Adrenal gland (tissue), 12 donors: Measurements from ENCODE around the gene PYCR2. TPM values are rescaled to one million over a fixed set of nuclear protein-coding genes. Genes with fewer than 3 reads are reported as not detected.

Source experiments
- DNase-seq, 7 donors: peaks; one replicate each; pipeline ENCODE4 v3.0.0-alpha.2; 2019 to 2020
- H3K27ac ChIP-seq, 5 donors: fragments of 200-600 bp; sonication (generic) in 4 of 5; 1 replicate in 3 of 5; 2 replicates in 2 of 5; pipeline versions ENCODE4 v1.5.1 to v1.8.0; 2016 to 2020; ENCODE audit warnings: mild to moderate bottlenecking in 1 of 5
- H3K27me3 ChIP-seq: fragments of 200-600 bp; 2 replicates; pipeline ENCODE4 v1.8.0; 2021
- H3K36me3 ChIP-seq, 2 donors: fragments of 200-600 bp; replicated peaks in 1 of 2; 1 replicate in 1 of 2; 2 replicates in 1 of 2; pipeline versions ENCODE4 v1.5.1 to v1.8.0; 2018 to 2022
- H3K4me1 ChIP-seq, 2 donors: fragments of 200-600 bp; replicated peaks in 1 of 2; 1 replicate in 1 of 2; 2 replicates in 1 of 2; pipeline versions ENCODE4 v1.5.1 to v1.8.0; 2018 to 2021
- H3K4me3 ChIP-seq, 4 donors: fragments of 200-600 bp; sonication (generic) in 3 of 4; one replicate each; pipeline ENCODE4 v1.5.1; 2016 to 2018
- H3K9me3 ChIP-seq, 3 donors: fragments of 200-600 bp; sonication (generic) in 1 of 3; replicated peaks in 1 of 3; 1 replicate in 2 of 3; 2 replicates in 1 of 3; pipeline versions ENCODE4 v1.5.1 to v1.8.0; 2016 to 2021
- CTCF ChIP-seq, 6 experiments: fragments of 450-650 bp in 4 of 6; fragments of 200-600 bp in 2 of 6; sonication (generic) in 1 of 6; IDR thresholded peaks; 1 replicate in 5 of 6; 2 replicates in 1 of 6; pipeline versions ENCODE4 v1.5.1 to v1.8.0; 2016 to 2021; ENCODE audit warnings: antibody characterized with exemption in 6 of 6, mild to moderate bottlenecking in 2 of 6, moderate library complexity in 1 of 6
- POLR2A ChIP-seq, 2 donors: fragments of 450-650 bp; IDR thresholded peaks; one replicate each; pipeline ENCODE4 v1.6.1; 2017; ENCODE audit warnings: antibody characterized with exemption in 2 of 2, mild to moderate bottlenecking in 2 of 2, moderate library complexity in 1 of 2
- WGBS, 4 donors: extraction: QIAGEN DNeasy Blood & Tissue Kit in 2 of 4; methylation state at CpG; one replicate each; pipeline versions ENCODE4 v1.1.5 to v1.1.7; 2013 to 2017; 5-methylcytosine and 5-hydroxymethylcytosine counted together
- intact Hi-C, 2 donors: fragments of 100-400 bp; cut with DNase I; formaldehyde crosslinking; loops; one replicate each; pipeline versions ENCODE4 v1.14.1 to v1.15.0; 2022 to 2023
- polyA plus RNA-seq, 3 donors: library from polyadenylated mRNA; stranded (reverse); fragments of 200-250 nt in 2 of 3; fragments of 350-450 nt in 1 of 3; fragmentation: Illumina TruSeq in 1 of 3; extraction: RNeasy Lipid Tissue Mini Kit (QIAGEN cat#74804) in 1 of 3; gene quantifications; one replicate each; pipeline ENCODE4 v1.2.3, GENCODE V29; 2013 to 2014
- total RNA-seq, 9 donors: library from RNA; depleted of rRNA in 4 of 9; stranded (reverse); fragments of >200 nt in 4 of 9; fragments of 120-200 nt in 1 of 9; fragmentation: NEBNext Ultra II Directional in 1 of 9; extraction: Animal tissue kit (Norgen Biotek cat#: 25700) in 1 of 9; gene quantifications; one replicate each; pipeline versions ENCODE4 v1.1.0 to v1.2.4, GENCODE V29; 2013 to 2023
- donor health status: healthy with polysubstance abuse.
- donor health status: Bipolar disorder and iron deficiency.
- donor health status: DM: yes; HTN: yes; CAD: no.
- donor health status: DM: no; HTN: no; CAD: no.
- donor health status: DM: no; HTN: no; CAD: no.
- donor health status: DM: yes; HTN: yes; CAD: no.

PYCR2 gene
- total and polyA plus RNA-seq, 12 donors, result 76.0 to 135 (median 84.2) TPM

- no peak overlapping the region for H3K27ac ChIP-seq
- TF ChIP-seq POLR2A (IDR thresholded peaks at IDR 0.05), result no peak
- TF ChIP-seq CTCF (IDR thresholded peaks at IDR 0.05), result no peak
Observed at GRCh38 chr1:225903623-225904022, 20.4 kb downstream of the PYCR2 start.

GRCh38 chr1:225899044-225899925 is 24.8 kb downstream of the PYCR2 start:
- Histone ChIP-seq H3K27ac (no peak overlapping the region), H3K36me3 (no peaks in the 10 kb centered on the region), H3K9me3 (no peaks in the 10 kb centered on the region), H3K4me3 (no peak overlapping the region), H3K4me1 (no peaks in the 10 kb centered on the region), H3K27me3 (no peaks in the 10 kb centered on the region)
- DNase-seq, result no peak
- WGBS, 4 donors, result 59 to 80% (median 68%) methylated on average over 4 of the region's 4 CpGs
- intact Hi-C loops, result no loop called here
- no peak for TF ChIP-seq CTCF (IDR thresholded peaks at IDR 0.05)
- TF ChIP-seq POLR2A (IDR thresholded peaks at IDR 0.05), result no peak

More at GRCh38 chr1:225903623-225904022, 20.4 kb downstream of the PYCR2 start:
- no peaks in the 10 kb centered on the region for H3K27me3 ChIP-seq
- H3K36me3 ChIP-seq, result no peaks in the 10 kb centered on the region
- no peaks in the 10 kb centered on the region for H3K4me1 ChIP-seq
- H3K9me3 ChIP-seq, result no peaks in the 10 kb centered on the region
- WGBS, 4 donors, result 83 to 89% (median 86%) methylated on average over 4 of the region's 4 CpGs
- intact Hi-C loops, result no loop called here
- DNase-seq, result no peak
- no peak overlapping the region for H3K4me3 ChIP-seq

GRCh38 chr1:225897595-225898514 is 26.2 kb downstream of the PYCR2 start:
- Histone ChIP-seq H3K27me3 (no peaks in the 10 kb centered on the region), H3K27ac (no peak overlapping the region), H3K9me3 (no peaks in the 10 kb centered on the region), H3K4me1 (no peaks in the 10 kb centered on the region), H3K36me3 (no peaks in the 10 kb centered on the region), H3K4me3 (no peak overlapping the region)
- TF ChIP-seq CTCF (IDR thresholded peaks at IDR 0.05), result no peak
- TF ChIP-seq POLR2A (IDR thresholded peaks at IDR 0.05), result no peak
- intact Hi-C loops, result no loop called here
- WGBS, 4 donors, result 86 to 90% (median 87%) methylated on average over 19 of the region's 19 CpGs
- DNase-seq, result no peak

- WGBS, 4 donors, result 53 to 77% (median 65%) methylated on average over 7 of the region's 7 CpGs
- no peak for DNase-seq
- Histone ChIP-seq H3K27me3 (no peaks in the 10 kb centered on the region), H3K4me1 (no peaks in the 10 kb centered on the region), H3K9me3 (no peaks in the 10 kb centered on the region), H3K4me3 (no peak overlapping the region), H3K27ac (no peak overlapping the region), H3K36me3 (no peaks in the 10 kb centered on the region)
- intact Hi-C loops, result no loop called here
- TF ChIP-seq POLR2A (IDR thresholded peaks at IDR 0.05) (no peak), CTCF (IDR thresholded peaks at IDR 0.05) (no peak)
Observed at GRCh38 chr1:225896937-225897549, 27.0 kb downstream of the PYCR2 start.
